Stomach (tissue), 9 donors: ENCODE measurements around the gene APOM. TPM values are rescaled to one million over a fixed set of nuclear protein-coding genes. Genes with fewer than 3 reads are reported as not detected.

Experiments used
- DNase-seq, 2 donors: peaks; one replicate each; pipeline versions ENCODE4 v3.0.0 to v3.0.0-alpha.2; 2013 to 2019
- H3K27ac ChIP-seq, 5 donors: fragments of 200-600 bp in 4 of 5; sonication (generic) in 4 of 5; one replicate each; pipeline ENCODE4 v1.5.1; 2013 to 2019; ENCODE audit warnings: mild to moderate bottlenecking in 1 of 5, moderate library complexity in 1 of 5
- H3K27me3 ChIP-seq, 3 donors: fragments of 200-600 bp; sonication (generic); one replicate each; pipeline ENCODE4 v1.5.1; 2017 to 2019; ENCODE audit warnings: mixed run types in 1 of 3
- H3K36me3 ChIP-seq, 4 donors: fragments of 200-600 bp; sonication (generic); 1 replicate in 3 of 4; 2 replicates in 1 of 4; pipeline ENCODE4 v1.5.1; 2016 to 2019
- H3K4me1 ChIP-seq, 4 donors: fragments of 200-600 bp; sonication (generic); one replicate each; pipeline ENCODE4 v1.5.1; 2016 to 2019
- H3K4me3 ChIP-seq, 4 donors: fragments of 200-600 bp; sonication (generic) in 3 of 4; one replicate each; pipeline ENCODE4 v1.5.1; 2016 to 2019; ENCODE audit warnings: mild to moderate bottlenecking in 1 of 4
- H3K9me3 ChIP-seq, 4 donors: fragments of 200-600 bp; sonication (generic); one replicate each; pipeline ENCODE4 v1.5.1; 2016 to 2019
- EP300 ChIP-seq: sonication (generic); formaldehyde crosslinking; IDR thresholded peaks from one replicate; pipeline ENCODE4 v1.6.1; 2017; ENCODE audit warnings: antibody characterized with exemption
- POLR2A ChIP-seq, 4 donors: fragments of 450-650 bp; IDR thresholded peaks; one replicate each; pipeline ENCODE4 v1.6.1; 2016; ENCODE audit warnings: antibody characterized with exemption in 4 of 4, control low read depth in 2 of 4, mild to moderate bottlenecking in 1 of 4, moderate library complexity in 1 of 4
- POLR2AphosphoS5 ChIP-seq, 3 donors: sonication (generic); formaldehyde crosslinking; IDR thresholded peaks; one replicate each; pipeline ENCODE4 v1.6.1; 2016; ENCODE audit warnings: antibody characterized with exemption in 3 of 3
- WGBS, 5 donors: extraction: QIAGEN DNeasy Blood & Tissue Kit in 3 of 5; methylation state at CpG; one replicate each; pipeline versions ENCODE4 v1.1.5 to v1.1.7; 2013 to 2018; 5-methylcytosine and 5-hydroxymethylcytosine counted together
- intact Hi-C: fragments of 100-400 bp; cut with DNase I; formaldehyde crosslinking; loops from one replicate; pipeline ENCODE4 v1.15.1; 2023; ENCODE audit warnings: low total_unique reads
- polyA plus RNA-seq, 3 donors: library from polyadenylated mRNA; stranded (reverse); fragments of 200-250 nt; gene quantifications; one replicate each; pipeline ENCODE4 v1.2.3, GENCODE V29; 2013
- total RNA-seq, 5 donors: library from RNA; depleted of rRNA; stranded (reverse); fragments of >200 nt; gene quantifications; one replicate each; pipeline versions ENCODE4 v1.1.0 to v1.2.3, GENCODE V29; 2014 to 2016
- TF ChIP-seq, protein P1 (sequence below), 7 experiments: fragments of 450-650 bp in 4 of 7; fragments of 200-600 bp in 3 of 7; sonication (generic) in 3 of 7; IDR thresholded peaks; one replicate each; pipeline ENCODE4 v1.5.1; 2016 to 2019; ENCODE audit warnings: antibody characterized with exemption in 7 of 7, control low read depth in 2 of 7, mild to moderate bottlenecking in 1 of 7
- donor health status: healthy with polysubstance abuse.
- donor health status: Bipolar disorder and iron deficiency.
- donor health status: healthy.

The APOM gene
- total and polyA plus RNA-seq, 8 donors, result 1.3 to 14.2 (median 6.4) TPM; not detected in 3

DNA sequence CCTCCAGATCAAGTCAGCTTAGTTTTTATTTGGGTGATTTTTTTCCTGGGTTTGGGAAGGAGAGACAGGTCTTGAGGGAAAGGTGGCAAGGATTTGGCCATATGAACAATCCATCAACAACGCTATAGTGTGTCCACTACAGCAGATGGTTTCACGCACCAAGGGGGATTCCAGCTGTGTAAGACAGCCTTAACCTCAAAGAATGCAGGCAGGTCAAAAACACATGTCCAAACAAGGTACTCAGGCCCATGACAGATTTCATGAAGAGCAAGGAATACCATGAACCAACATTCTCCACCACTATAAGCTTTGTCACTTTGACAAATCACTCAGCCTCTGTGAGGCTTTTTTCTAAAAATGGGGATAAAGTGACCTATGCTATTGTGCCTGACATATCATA, 38.7 kb upstream of the APOM start:
- Histone ChIP-seq H3K36me3 (no peaks in the 10 kb centered on the region), H3K27ac (no peak overlapping the region), H3K4me1 (peaks cover 7 to 17% (median 7%) of the 10 kb centered on the region in 4 donors), H3K4me3 (no peak overlapping the region), H3K9me3 (no peaks in the 10 kb centered on the region), H3K27me3 (no peaks in the 10 kb centered on the region)
- no peak for DNase-seq
- TF ChIP-seq POLR2AphosphoS5 (IDR thresholded peaks at IDR 0.05), result no peak
- TF ChIP-seq EP300, result no peak
- TF ChIP-seq, protein P1, sequence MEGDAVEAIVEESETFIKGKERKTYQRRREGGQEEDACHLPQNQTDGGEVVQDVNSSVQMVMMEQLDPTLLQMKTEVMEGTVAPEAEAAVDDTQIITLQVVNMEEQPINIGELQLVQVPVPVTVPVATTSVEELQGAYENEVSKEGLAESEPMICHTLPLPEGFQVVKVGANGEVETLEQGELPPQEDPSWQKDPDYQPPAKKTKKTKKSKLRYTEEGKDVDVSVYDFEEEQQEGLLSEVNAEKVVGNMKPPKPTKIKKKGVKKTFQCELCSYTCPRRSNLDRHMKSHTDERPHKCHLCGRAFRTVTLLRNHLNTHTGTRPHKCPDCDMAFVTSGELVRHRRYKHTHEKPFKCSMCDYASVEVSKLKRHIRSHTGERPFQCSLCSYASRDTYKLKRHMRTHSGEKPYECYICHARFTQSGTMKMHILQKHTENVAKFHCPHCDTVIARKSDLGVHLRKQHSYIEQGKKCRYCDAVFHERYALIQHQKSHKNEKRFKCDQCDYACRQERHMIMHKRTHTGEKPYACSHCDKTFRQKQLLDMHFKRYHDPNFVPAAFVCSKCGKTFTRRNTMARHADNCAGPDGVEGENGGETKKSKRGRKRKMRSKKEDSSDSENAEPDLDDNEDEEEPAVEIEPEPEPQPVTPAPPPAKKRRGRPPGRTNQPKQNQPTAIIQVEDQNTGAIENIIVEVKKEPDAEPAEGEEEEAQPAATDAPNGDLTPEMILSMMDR (IDR thresholded peaks at IDR 0.05), result no peak
- no peak for TF ChIP-seq POLR2A (IDR thresholded peaks at IDR 0.05)
- 87 to 94% (median 92%) methylated on average over 2 of the region's 2 CpGs for WGBS, 5 donors
- intact Hi-C loops, result no loop called here

DNA sequence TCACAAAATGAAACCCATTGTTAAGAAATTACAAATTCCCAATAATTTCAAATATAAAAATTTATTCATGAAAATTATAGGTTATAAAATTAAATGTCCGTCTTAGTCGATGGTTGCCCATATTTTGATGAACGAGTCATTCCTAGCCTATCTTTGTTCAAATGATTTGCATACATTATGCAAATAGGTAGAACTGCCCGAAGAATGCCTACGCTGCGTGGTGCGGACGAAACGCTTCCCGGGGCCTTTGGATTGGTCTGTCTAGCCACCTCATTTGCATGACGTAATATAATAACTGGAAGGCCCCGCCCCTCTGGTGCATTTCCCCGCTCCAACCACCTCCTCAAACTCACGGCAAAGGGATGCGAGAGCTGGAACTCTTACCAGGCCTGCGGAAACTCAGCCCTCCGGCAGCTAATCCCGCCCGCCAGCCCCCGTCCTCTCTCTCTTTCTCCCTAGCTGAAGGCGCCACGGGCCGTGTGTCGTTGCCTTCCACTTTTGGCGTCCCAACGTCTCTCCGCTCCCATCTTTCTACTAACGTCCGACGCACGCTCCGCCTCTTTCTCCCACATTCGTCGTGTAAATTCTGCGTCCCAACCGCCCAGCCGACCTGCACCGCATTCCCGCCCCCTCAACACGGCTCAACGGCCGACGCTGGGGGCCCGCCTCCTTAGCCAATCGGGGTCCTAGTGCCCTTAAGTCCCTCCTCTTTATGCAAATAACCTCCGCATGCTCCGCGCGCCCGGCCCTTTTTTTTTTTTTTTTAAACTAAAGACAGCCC, 35.7 kb upstream of the APOM start:
- Histone ChIP-seq H3K4me3 (peak overlapping the region; percentile 70 to 95 (median 90)), H3K27ac (peak overlapping the region; percentile 91 to 99 (median 98)), H3K4me1 (peaks cover 16 to 28% (median 23%) of the 10 kb centered on the region in 4 donors), H3K27me3 (no peaks in the 10 kb centered on the region), H3K9me3 (no peaks in the 10 kb centered on the region), H3K36me3 (peaks cover 17 to 26% (median 23%) of the 10 kb centered on the region in 4 donors)
- peak; percentile 97 to 100 for DNase-seq
- 0 to 1% (median 0%) methylated on average over 49 to 50 of the region's 50 CpGs for WGBS, 5 donors
- TF ChIP-seq POLR2A (IDR thresholded peaks at IDR 0.05) (peak in 2 of 4 donors; percentile 82 to 95), POLR2AphosphoS5 (IDR thresholded peaks at IDR 0.05) (peak; percentile 52 to 93 (median 89)), EP300 (no peak)
- TF ChIP-seq, protein P1 (IDR thresholded peaks at IDR 0.05), result no peak
- intact Hi-C loops, result no loop called here

DNA sequence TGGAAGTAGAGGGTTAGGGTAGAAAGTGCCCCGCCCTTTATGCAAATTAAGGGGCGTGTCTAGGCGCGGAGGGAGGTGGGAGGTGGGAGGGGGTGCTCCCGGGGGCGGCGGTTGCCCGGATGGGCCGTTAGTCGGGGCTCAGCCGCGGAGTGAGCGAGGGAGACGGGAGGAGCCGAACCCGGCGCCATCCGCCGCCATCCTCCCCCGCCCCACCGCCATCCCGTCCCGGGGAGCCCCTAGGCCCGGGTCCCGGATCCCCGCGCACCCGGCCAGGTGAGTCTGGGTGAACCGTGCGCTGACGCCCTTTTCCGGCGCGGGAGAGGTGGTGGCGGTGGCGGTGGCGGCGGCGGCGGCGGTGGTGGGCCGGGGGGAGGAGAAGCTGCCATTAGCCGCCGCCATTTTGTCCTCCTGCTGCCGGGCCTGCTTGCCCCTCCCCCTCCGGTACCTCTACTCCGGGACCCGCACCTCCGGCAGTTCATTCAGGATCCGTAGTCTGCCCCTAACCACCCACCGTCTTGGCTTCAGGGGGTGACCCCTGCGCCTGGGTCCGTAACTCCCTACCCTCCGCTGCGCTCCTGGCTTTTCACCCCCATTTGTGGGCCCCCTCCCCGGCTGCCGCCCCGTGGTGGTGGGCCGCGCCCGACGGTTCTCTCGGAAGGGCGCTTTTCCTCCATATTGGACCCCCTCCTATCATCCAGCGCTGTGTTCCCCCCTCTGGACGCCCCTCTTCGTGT, 34.9 kb upstream of the APOM start, which contains the start of gene PRRC2A:
Gene PRRC2A, plus strand, starts transcription at position 130 of the 734 bp plus-strand sequence. CDS start 2,075 bp downstream, outside the sequence.
- WGBS, 5 donors, result 0 to 1% (median 0%) methylated on average over 29 to 56 of the region's 67 CpGs
- H3K4me1 ChIP-seq, result peaks cover 16 to 28% (median 23%) of the 10 kb centered on the region in 4 donors
- peaks cover 25 to 34% (median 31%) of the 10 kb centered on the region in 4 donors for H3K36me3 ChIP-seq
- no peaks in the 10 kb centered on the region for H3K27me3 ChIP-seq
- DNase-seq, result peak; percentile 93 to 97
- peak within 1 kb of the TSS; percentile 70 to 95 (median 90) for H3K4me3 ChIP-seq
- no peaks in the 10 kb centered on the region for H3K9me3 ChIP-seq
- H3K27ac ChIP-seq, result peak within 1 kb of the TSS; percentile 96 to 99 (median 98)
- intact Hi-C loops, result no loop called here
- TF ChIP-seq POLR2A (IDR thresholded peaks at IDR 0.05) (no peak), POLR2AphosphoS5 (IDR thresholded peaks at IDR 0.05) (peak in 2 of 3 donors; percentile 6 to 36)

DNA sequence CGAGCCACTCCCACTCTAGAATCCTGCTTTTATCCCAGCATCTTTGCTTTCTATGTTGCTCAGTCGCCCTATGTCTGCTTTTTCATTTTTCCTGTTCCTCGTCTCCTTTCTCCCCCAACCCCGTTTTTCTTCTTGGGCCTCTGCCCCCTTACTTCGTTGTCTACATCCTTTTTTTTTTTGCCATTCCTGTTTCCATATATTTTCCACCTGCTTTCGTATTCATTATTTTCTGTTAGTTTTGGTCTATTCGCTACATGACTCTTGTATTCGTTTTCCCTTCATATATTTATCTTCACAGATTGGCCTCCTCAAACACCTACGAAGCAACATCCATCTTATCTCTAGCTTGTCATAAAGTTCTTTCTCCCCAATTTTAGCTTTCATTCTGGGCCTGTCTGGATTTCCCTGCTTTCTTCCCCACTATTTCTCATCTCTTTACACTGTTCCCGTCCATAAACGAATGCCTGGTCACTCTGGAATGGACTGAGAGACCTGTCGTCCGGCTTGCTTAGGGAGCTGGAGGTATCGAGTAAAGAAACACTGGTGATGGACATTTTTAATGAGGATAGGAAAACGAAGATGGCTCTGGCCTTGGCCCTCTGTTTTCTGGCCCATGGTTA, 34.3 kb upstream of the APOM start:
- H3K36me3 ChIP-seq, result peaks cover 31 to 40% (median 38%) of the 10 kb centered on the region in 4 donors
- 4 to 10% (median 8%) methylated on average over 15 of the region's 15 CpGs for WGBS, 5 donors
- peak overlapping the region; percentile 96 to 99 (median 98) for H3K27ac ChIP-seq
- TF ChIP-seq, protein P1 (IDR thresholded peaks at IDR 0.05), result no peak
- TF ChIP-seq POLR2AphosphoS5 (IDR thresholded peaks at IDR 0.05) (no peak), EP300 (no peak), POLR2A (IDR thresholded peaks at IDR 0.05) (no peak)
- H3K4me3 ChIP-seq, result peak overlapping the region; percentile 70 to 95 (median 90)
- H3K27me3 ChIP-seq, result no peaks in the 10 kb centered on the region
- peaks cover 16 to 28% (median 23%) of the 10 kb centered on the region in 4 donors for H3K4me1 ChIP-seq
- H3K9me3 ChIP-seq, result no peaks in the 10 kb centered on the region
- DNase-seq, result peak in 1 of 2 donors; percentile 29
- intact Hi-C loops, result no loop called here
